HCT116 (cell line): ENCODE results near the gene ZBTB20. TPM values are rescaled to one million over a fixed set of nuclear protein-coding genes. Genes with fewer than 3 reads are reported as not detected.

Source experiments
- ATAC-seq: fragments of 200-7000 bp; cut with Tn5 transposase; 2 replicates; pipeline ENCODE4 v1.9.1; 2020; ENCODE audit warnings: mild to moderate bottlenecking, moderate library complexity
- BruUV-seq: library from RNA; stranded (reverse); fragments of 400-500 nt; replicated peaks from 2 replicates; lab custom pipeline; 2021; lab: Mats Ljungman, UMichigan
- CTCF ChIA-PET: fragments of 300-600 bp; sonication (Branson Sonifier 250); formaldehyde crosslinking; loops from one replicate; lab custom pipeline; 2021; ENCODE audit warnings: antibody characterized with exemption; lab: Charles Lee
- POLR2A ChIA-PET: fragments of 300-600, 350-600 bp; sonication (Branson Sonifier 250); formaldehyde crosslinking; loops from one replicate; lab custom pipeline; 2021; ENCODE audit warnings: antibody characterized with exemption; lab: Charles Lee
- RAD21 ChIA-PET, 2 experiments: fragments of 300-600 bp; sonication (Branson Sonifier 250); formaldehyde crosslinking; loops; one replicate each; lab custom pipeline; 2023; ENCODE audit warnings: low total read pairs in 2 of 2; ENCODE audit not compliant: uncharacterized antibody in 2 of 2, unreplicated experiment in 2 of 2, low non-redundant PET in 1 of 2; lab: Charles Lee
- DNase-seq: peaks from one replicate; pipeline ENCODE4 v3.0.0-alpha.2; 2010; ENCODE audit warnings: low read depth, low spot score
- H2AFZ ChIP-seq: fragments of 200-600 bp; shearing (Covaris generic), sonication (generic); 2 replicates; pipeline ENCODE4 v1.6.1; 2017; ENCODE audit warnings: low read depth, mixed run types, mixed read lengths, antibody characterized with exemption, low read length; ENCODE audit not compliant: poor library complexity, severe bottlenecking
- H3K27ac ChIP-seq: 2 replicates; pipeline ENCODE4 v1.5.1; 2012; ENCODE audit warnings: low read depth, low read length
- H3K27me3 ChIP-seq: fragments of 200-600 bp; sonication (generic); 2 replicates; pipeline ENCODE4 v1.6.1; 2016; ENCODE audit warnings: mixed run types, low read length, mixed read lengths; ENCODE audit not compliant: insufficient read depth
- H3K36me3 ChIP-seq, 2 experiments: fragments of 200-500 bp in 1 of 2; fragments of 200-600 bp in 1 of 2; sonication (Bioruptor generic) in 1 of 2; sonication (generic) in 1 of 2; 2 replicates each; pipeline versions ENCODE4 v1.5.1 to v1.6.1; 2014 to 2016; ENCODE audit warnings: low read length in 2 of 2, inconsistent platforms in 1 of 2, mixed read lengths in 1 of 2, mixed run types in 1 of 2; ENCODE audit not compliant: insufficient read depth in 2 of 2, control insufficient read depth in 1 of 2
- H3K4me1 ChIP-seq, 2 experiments: fragments of 200-600 bp in 1 of 2; sonication (generic) in 1 of 2; 2 replicates each; pipeline versions ENCODE4 v1.5.1 to v1.6.1; 2012 to 2017; ENCODE audit warnings: low read length in 2 of 2, inconsistent platforms in 1 of 2, mild to moderate bottlenecking in 1 of 2, mixed read lengths in 1 of 2, mixed run types in 1 of 2, moderate library complexity in 1 of 2; ENCODE audit not compliant: insufficient read depth in 2 of 2, control insufficient read depth in 1 of 2
- H3K4me2 ChIP-seq: fragments of 200-600 bp; sonication (generic); 2 replicates; pipeline ENCODE4 v1.6.1; 2017; ENCODE audit warnings: mixed run types, low read length, mixed read lengths
- H3K4me3 ChIP-seq, 2 experiments: fragments of 200-600 bp in 1 of 2; sonication (generic) in 1 of 2; replicated peaks in 1 of 2; 2 replicates each; pipeline ENCODE4 v1.5.1; 2011 to 2016; ENCODE audit warnings: low read length in 2 of 2, control low read depth in 1 of 2, low read depth in 1 of 2, mild to moderate bottlenecking in 1 of 2, mixed read lengths in 1 of 2, mixed run types in 1 of 2
- H3K79me2 ChIP-seq: fragments of 200-600 bp; sonication (generic); 2 replicates; pipeline ENCODE4 v1.6.1; 2017; ENCODE audit warnings: mild to moderate bottlenecking, mixed run types, low read length, moderate library complexity, mixed read lengths; ENCODE audit not compliant: insufficient read depth
- H3K9ac ChIP-seq: fragments of 200-600 bp; sonication (generic); 2 replicates; pipeline ENCODE4 v1.6.1; 2016; ENCODE audit warnings: low read length, mixed read lengths
- H3K9me2 ChIP-seq: fragments of 200-600 bp; sonication (generic), shearing (Covaris generic); 2 replicates; pipeline ENCODE4 v1.6.1; 2017; ENCODE audit warnings: mixed run types, mild to moderate bottlenecking, moderate library complexity; ENCODE audit not compliant: insufficient read depth
- H3K9me3 ChIP-seq, 2 experiments: fragments of 200-500 bp in 1 of 2; fragments of 200-600 bp in 1 of 2; sonication (Bioruptor generic) in 1 of 2; sonication (generic) in 1 of 2; 2 replicates each; pipeline ENCODE4 v1.6.1; 2014 to 2017; ENCODE audit warnings: low read length in 2 of 2, mixed read lengths in 2 of 2, inconsistent platforms in 1 of 2, low read depth in 1 of 2, mild to moderate bottlenecking in 1 of 2, mixed run types in 1 of 2, moderate library complexity in 1 of 2; ENCODE audit not compliant: control insufficient read depth in 1 of 2, insufficient read depth in 1 of 2
- H4K20me1 ChIP-seq: fragments of 200-600 bp; sonication (generic), shearing (Covaris generic); 2 replicates; pipeline ENCODE4 v1.6.1; 2017; ENCODE audit warnings: mixed run types, mild to moderate bottlenecking, moderate library complexity; ENCODE audit not compliant: insufficient read depth
- CBX3 ChIP-seq: IDR thresholded peaks from 2 replicates; pipeline ENCODE4 v1.6.1; 2012; ENCODE audit warnings: low read depth
- EGR1 ChIP-seq: IDR thresholded peaks from 2 replicates; pipeline ENCODE4 v1.6.1; 2012; ENCODE audit warnings: low read depth
- FOSL1 ChIP-seq: IDR thresholded peaks from 2 replicates; pipeline ENCODE4 v1.6.1; 2012; ENCODE audit warnings: low read depth
- POLR2A ChIP-seq: IDR thresholded peaks from 2 replicates; pipeline ENCODE4 v1.7.0; 2011; ENCODE audit warnings: borderline replicate concordance; ENCODE audit not compliant: insufficient read depth, insufficient read length; ENCODE audit errors: extremely low read depth
- POLR2AphosphoS5 ChIP-seq: IDR thresholded peaks from 2 replicates; pipeline ENCODE4 v1.6.1; 2011; ENCODE audit warnings: mild to moderate bottlenecking, low read depth, low read length, moderate library complexity
- REST ChIP-seq: IDR thresholded peaks from 2 replicates; pipeline ENCODE4 v1.6.1; 2012; ENCODE audit warnings: low read depth
- SIN3A ChIP-seq: IDR thresholded peaks from 2 replicates; pipeline ENCODE4 v1.6.1; 2012; ENCODE audit warnings: low read depth
- SRF ChIP-seq: IDR thresholded peaks from 2 replicates; pipeline ENCODE4 v1.6.1; 2012; ENCODE audit warnings: low read depth
- TCF7L2 ChIP-seq: IDR thresholded peaks from 2 replicates; pipeline ENCODE4 v1.7.0; 2011; ENCODE audit warnings: borderline replicate concordance, inconsistent platforms; ENCODE audit not compliant: insufficient read depth, insufficient read length; ENCODE audit errors: extremely low read depth
- ZNF274 ChIP-seq: fragments of 200-500 bp; sonication (Bioruptor generic); IDR thresholded peaks from 2 replicates; pipeline ENCODE4 v1.6.1; 2014; ENCODE audit warnings: mild to moderate bottlenecking, low read depth, low read length, inconsistent platforms
- intact Hi-C: fragments of 100-400 bp; cut with micrococcal nuclease; formaldehyde crosslinking; loops from 2 replicates; pipeline ENCODE4 v1.10.0; 2022
- total RNA-seq: library from RNA; stranded (reverse); gene quantifications from one replicate; pipeline ENCODE4 v1.2.1, GENCODE V29; 2021; ENCODE audit not compliant: unreplicated experiment
- TF ChIP-seq, protein P1 (sequence below): IDR thresholded peaks from 2 replicates; pipeline ENCODE4 v1.6.1; 2011; ENCODE audit warnings: mild to moderate bottlenecking, low read length, moderate library complexity; ENCODE audit not compliant: insufficient replicate concordance; ENCODE audit errors: extremely low read depth
- TF ChIP-seq, protein P2 (sequence below): IDR thresholded peaks from 2 replicates; pipeline ENCODE4 v1.6.1; 2012

Gene ZBTB20
- total RNA-seq, 1 experiment from 2014 or later: 42.1 TPM

GRCh38 chr3:115113367-115113766, 33.7 kb downstream of the ZBTB20 start:
- Histone ChIP-seq H3K4me3 (no peak overlapping the region), H3K4me2 (no peak overlapping the region), H3K9ac (no peak overlapping the region), H3K27me3 (no peaks in the 10 kb centered on the region), H3K9me3 (no peaks in the 10 kb centered on the region), H3K4me1 (no peaks in the 10 kb centered on the region), H3K36me3 (no peaks in the 10 kb centered on the region), H3K27ac (no peak overlapping the region), H3K79me2 (no peaks in the 10 kb centered on the region), H4K20me1 (no peaks in the 10 kb centered on the region), H3K9me2 (0 out of 2 replicates have a peak, but pooled peaks cover 4% of the 10 kb centered on the region), H2AFZ (no peak overlapping the region)
- no peak for DNase-seq
- intact Hi-C loops: no loop called here
- no TSS peak for BruUV-seq
- CTCF ChIA-PET: no interaction called here
- ATAC-seq: no peak
- POLR2A ChIA-PET: no interaction called here
- RAD21 ChIA-PET: no interaction called here
- TF ChIP-seq CBX3 (no peak), POLR2A (no peak)
- TF ChIP-seq, all 23 proteins: peak for 0

- no peaks in the 10 kb centered on the region for H3K79me2 ChIP-seq
- ATAC-seq (no peak), DNase-seq (no peak)
- no peaks in the 10 kb centered on the region for H4K20me1 ChIP-seq
- no peak overlapping the region for H2AFZ ChIP-seq
- intact Hi-C loops: no loop called here
- H3K27ac ChIP-seq: no peak overlapping the region
- H3K27me3 ChIP-seq: no peaks in the 10 kb centered on the region
- TF ChIP-seq POLR2A (no peak), ZNF274 (no peak), SRF (no peak), POLR2AphosphoS5 (no peak), TCF7L2 (no peak), REST (no peak), FOSL1 (no peak), SIN3A (no peak), EGR1 (no peak)
- TF ChIP-seq, protein P1, sequence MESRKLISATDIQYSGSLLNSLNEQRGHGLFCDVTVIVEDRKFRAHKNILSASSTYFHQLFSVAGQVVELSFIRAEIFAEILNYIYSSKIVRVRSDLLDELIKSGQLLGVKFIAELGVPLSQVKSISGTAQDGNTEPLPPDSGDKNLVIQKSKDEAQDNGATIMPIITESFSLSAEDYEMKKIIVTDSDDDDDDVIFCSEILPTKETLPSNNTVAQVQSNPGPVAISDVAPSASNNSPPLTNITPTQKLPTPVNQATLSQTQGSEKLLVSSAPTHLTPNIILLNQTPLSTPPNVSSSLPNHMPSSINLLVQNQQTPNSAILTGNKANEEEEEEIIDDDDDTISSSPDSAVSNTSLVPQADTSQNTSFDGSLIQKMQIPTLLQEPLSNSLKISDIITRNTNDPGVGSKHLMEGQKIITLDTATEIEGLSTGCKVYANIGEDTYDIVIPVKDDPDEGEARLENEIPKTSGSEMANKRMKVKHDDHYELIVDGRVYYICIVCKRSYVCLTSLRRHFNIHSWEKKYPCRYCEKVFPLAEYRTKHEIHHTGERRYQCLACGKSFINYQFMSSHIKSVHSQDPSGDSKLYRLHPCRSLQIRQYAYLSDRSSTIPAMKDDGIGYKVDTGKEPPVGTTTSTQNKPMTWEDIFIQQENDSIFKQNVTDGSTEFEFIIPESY: no peak
- TF ChIP-seq, protein P2, sequence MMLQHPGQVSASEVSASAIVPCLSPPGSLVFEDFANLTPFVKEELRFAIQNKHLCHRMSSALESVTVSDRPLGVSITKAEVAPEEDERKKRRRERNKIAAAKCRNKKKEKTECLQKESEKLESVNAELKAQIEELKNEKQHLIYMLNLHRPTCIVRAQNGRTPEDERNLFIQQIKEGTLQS: no peak
- no peak overlapping the region for H3K4me3 ChIP-seq
- 0 out of 2 replicates have a peak, but pooled peaks cover 4% of the 10 kb centered on the region for H3K9me2 ChIP-seq
- ChIA-PET RAD21 (no interaction called here), POLR2A (no interaction called here), CTCF (no interaction called here)
- no peaks in the 10 kb centered on the region for H3K4me1 ChIP-seq
- no peaks in the 10 kb centered on the region for H3K9me3 ChIP-seq
- no peak overlapping the region for H3K9ac ChIP-seq
- H3K4me2 ChIP-seq: no peak overlapping the region
- no peaks in the 10 kb centered on the region for H3K36me3 ChIP-seq
- no TSS peak for BruUV-seq
These were observed 35.5 kb downstream of the ZBTB20 start for GRCh38 chr3:115111632-115112031.
